Limb (tissue), 2 donors: Measurements from ENCODE around the gene IL15.
"Not testable (repeated sequence)": the region's sequence is repeated elsewhere in the genome, so short reads cannot be mapped to it uniquely, and the experiment has no call there.

Source experiments
- DNase-seq, 2 donors: peaks; one replicate each; pipeline ENCODE4 v3.0.0-alpha.2; 2016; ENCODE audit errors: extremely low spot score in 2 of 2

The IL15 gene

GRCh38 chr4:141636082-141636770 is at the start of gene IL15:
Gene IL15 (plus strand): TSS chr4:141636583. CDS start chr4:141719465, 82,882 bp downstream.
- peak; percentile 12 to 63 for DNase-seq

- no peak for DNase-seq
Observed at GRCh38 chr4:141587897-141588296, 48.5 kb upstream of the IL15 start.

- no peak for DNase-seq
Observed at GRCh38 chr4:141595531-141595930, 40.9 kb upstream of the IL15 start.

GRCh38 chr4:141599853-141600252 is 36.5 kb upstream of the IL15 start:
- DNase-seq, result no peak

- not testable (repeated sequence) for DNase-seq
Observed at GRCh38 chr4:141604683-141605082, 31.7 kb upstream of the IL15 start.

- DNase-seq, result no peak
Observed at GRCh38 chr4:141605425-141605856, 30.9 kb upstream of the IL15 start.

- DNase-seq, result no peak
Observed at GRCh38 chr4:141609243-141609642, 27.1 kb upstream of the IL15 start.

GRCh38 chr4:141610365-141610764 is 26.0 kb upstream of the IL15 start:
- DNase-seq, result no peak

- no peak for DNase-seq
Observed at GRCh38 chr4:141614878-141615586, 21.4 kb upstream of the IL15 start.

- not testable (repeated sequence) for DNase-seq
Observed at GRCh38 chr4:141615587-141615918, 20.8 kb upstream of the IL15 start.

- no peak for DNase-seq
Observed at GRCh38 chr4:141620715-141621114, 15.7 kb upstream of the IL15 start.

- no peak for DNase-seq
Observed at GRCh38 chr4:141625023-141625422, 11.4 kb upstream of the IL15 start.

GRCh38 chr4:141630854-141631253 is 5.5 kb upstream of the IL15 start:
- no peak for DNase-seq

- no peak for DNase-seq
Observed at GRCh38 chr4:141635736-141636081, 674 bp upstream of the IL15 start.

GRCh38 chr4:141636771-141637460 is 533 bp downstream of the IL15 start:
- DNase-seq, result peak; percentile 2 to 47

GRCh38 chr4:141637565-141637964 is 1.2 kb downstream of the IL15 start:
- no peak for DNase-seq

GRCh38 chr4:141638230-141638629 is 1.8 kb downstream of the IL15 start:
- DNase-seq, result no peak

- DNase-seq, result no peak
Observed at GRCh38 chr4:141640696-141641095, 4.3 kb downstream of the IL15 start.

GRCh38 chr4:141642063-141642462 is 5.7 kb downstream of the IL15 start:
- DNase-seq, result no peak

- no peak for DNase-seq
Observed at GRCh38 chr4:141642711-141643110, 6.3 kb downstream of the IL15 start.

GRCh38 chr4:141643557-141643956 is 7.2 kb downstream of the IL15 start:
- DNase-seq, result no peak

GRCh38 chr4:141645611-141646340 is 9.4 kb downstream of the IL15 start:
- no peak for DNase-seq
